ENCODE results near the gene HOMER2. TPM values are rescaled to one million over a fixed set of nuclear protein-coding genes. Genes with fewer than 3 reads are reported as not detected.

The HOMER2 gene
- total RNA-seq, 1 donor, result 11.6 TPM

- no peak overlapping the region for H3K4me2 ChIP-seq (ENCODE audit: insufficient read depth, low read length)
- peak; percentile 82 for DNase-seq (ENCODE audit: insufficient read length, low spot score, missing footprints)
- no peak overlapping the region for H3K27ac ChIP-seq (ENCODE audit: low read depth, low read length)
Observed at GRCh38 chr15:82936966-82937711, 15.4 kb downstream of the HOMER2 start.

GRCh38 chr15:82935382-82935781, 17.1 kb downstream of the HOMER2 start:
- Histone ChIP-seq H2AFZ (ENCODE audit: low read length) (no peak overlapping the region), H3K27me3 (ENCODE audit: insufficient read depth, low read length) (no peaks in the 10 kb centered on the region), H3K9me3 (ENCODE audit: low read depth, low read length) (no peaks in the 10 kb centered on the region), H3K4me3 (ENCODE audit: insufficient read depth, low read length) (no peak overlapping the region), H3K4me1 (ENCODE audit: insufficient read depth, low read length) (peaks cover 2% of the 10 kb centered on the region), H3K4me2 (ENCODE audit: insufficient read depth, low read length) (no peak overlapping the region), H3K27ac (ENCODE audit: low read depth, low read length) (no peak overlapping the region), H3K36me3 (ENCODE audit: insufficient read depth, low read length) (no peaks in the 10 kb centered on the region), H3K79me2 (ENCODE audit: insufficient read depth, low read length) (no peaks in the 10 kb centered on the region), H4K20me1 (ENCODE audit: insufficient read depth, low read length) (no peaks in the 10 kb centered on the region)
- TF ChIP-seq CTCF (IDR thresholded peaks at IDR 0.05; ENCODE audit: extremely low read depth, low read depth, low read length), result no peak
- no peak for DNase-seq (ENCODE audit: insufficient read length, low spot score, missing footprints)

More at GRCh38 chr15:82936966-82937711, 15.4 kb downstream of the HOMER2 start:
- no peak for TF ChIP-seq CTCF (IDR thresholded peaks at IDR 0.05; ENCODE audit: extremely low read depth, low read depth, low read length)
- H3K4me1 ChIP-seq (ENCODE audit: insufficient read depth, low read length), result peaks cover 2% of the 10 kb centered on the region
- H3K9me3 ChIP-seq (ENCODE audit: low read depth, low read length), result no peaks in the 10 kb centered on the region
- no peaks in the 10 kb centered on the region for H3K79me2 ChIP-seq (ENCODE audit: insufficient read depth, low read length)
- no peak overlapping the region for H2AFZ ChIP-seq (ENCODE audit: low read length)
- H3K36me3 ChIP-seq (ENCODE audit: insufficient read depth, low read length), result no peaks in the 10 kb centered on the region
- H4K20me1 ChIP-seq (ENCODE audit: insufficient read depth, low read length), result no peaks in the 10 kb centered on the region
- no peak overlapping the region for H3K4me3 ChIP-seq (ENCODE audit: insufficient read depth, low read length)
- no peaks in the 10 kb centered on the region for H3K27me3 ChIP-seq (ENCODE audit: insufficient read depth, low read length)

GRCh38 chr15:82934100-82934880, 18.2 kb downstream of the HOMER2 start:
- no peak overlapping the region for H3K27ac ChIP-seq (ENCODE audit: low read depth, low read length)
- no peak overlapping the region for H3K4me2 ChIP-seq (ENCODE audit: insufficient read depth, low read length)
- H3K27me3 ChIP-seq (ENCODE audit: insufficient read depth, low read length), result no peaks in the 10 kb centered on the region
- H3K36me3 ChIP-seq (ENCODE audit: insufficient read depth, low read length), result no peaks in the 10 kb centered on the region
- TF ChIP-seq CTCF (IDR thresholded peaks at IDR 0.05; ENCODE audit: extremely low read depth, low read depth, low read length), result no peak
- no peak overlapping the region for H3K4me3 ChIP-seq (ENCODE audit: insufficient read depth, low read length)
- H2AFZ ChIP-seq (ENCODE audit: low read length), result no peak overlapping the region
- H3K9me3 ChIP-seq (ENCODE audit: low read depth, low read length), result no peaks in the 10 kb centered on the region
- H3K79me2 ChIP-seq (ENCODE audit: insufficient read depth, low read length), result no peaks in the 10 kb centered on the region
- no peak for DNase-seq (ENCODE audit: insufficient read length, low spot score, missing footprints)
- H4K20me1 ChIP-seq (ENCODE audit: insufficient read depth, low read length), result no peaks in the 10 kb centered on the region
- H3K4me1 ChIP-seq (ENCODE audit: insufficient read depth, low read length), result peaks cover 2% of the 10 kb centered on the region

- no peak for TF ChIP-seq CTCF (IDR thresholded peaks at IDR 0.05; ENCODE audit: extremely low read depth, low read depth, low read length)
Observed at GRCh38 chr15:82933576-82933975, 18.9 kb downstream of the HOMER2 start.

More at GRCh38 chr15:82933576-82933975, 18.9 kb downstream of the HOMER2 start:
- no peak overlapping the region for H3K27ac ChIP-seq (ENCODE audit: low read depth, low read length)
- no peak overlapping the region for H3K4me2 ChIP-seq (ENCODE audit: insufficient read depth, low read length)
- no peaks in the 10 kb centered on the region for H3K27me3 ChIP-seq (ENCODE audit: insufficient read depth, low read length)
- no peak overlapping the region for H3K4me3 ChIP-seq (ENCODE audit: insufficient read depth, low read length)
- H3K4me1 ChIP-seq (ENCODE audit: insufficient read depth, low read length), result peaks cover 2% of the 10 kb centered on the region
- H3K36me3 ChIP-seq (ENCODE audit: insufficient read depth, low read length), result no peaks in the 10 kb centered on the region
- no peak for DNase-seq (ENCODE audit: insufficient read length, low spot score, missing footprints)
- H3K9me3 ChIP-seq (ENCODE audit: low read depth, low read length), result no peaks in the 10 kb centered on the region
- no peak overlapping the region for H2AFZ ChIP-seq (ENCODE audit: low read length)
- no peaks in the 10 kb centered on the region for H4K20me1 ChIP-seq (ENCODE audit: insufficient read depth, low read length)
- no peaks in the 10 kb centered on the region for H3K79me2 ChIP-seq (ENCODE audit: insufficient read depth, low read length)

All from osteoblast (primary cell).